Stimulated activated CD8-positive, alpha-beta memory T cell treated with anti-CD3 and anti-CD28 coated beads, Interleukin-15, amount 100 ng/mL, for 4 hours (primary cell): Measurements from ENCODE around the gene MROH7.

ENCODE experiments used
- DNase-seq, 2 donors: peaks; one replicate each; pipeline ENCODE4 v3.0.0-alpha.2; 2020; ENCODE audit warnings: low read depth in 2 of 2

MROH7 gene

GRCh38 chr1:54651608-54652007 is 10.0 kb downstream of the MROH7 start:
- DNase-seq: no peak

GRCh38 chr1:54652168-54652567 is 10.6 kb downstream of the MROH7 start:
- no peak for DNase-seq

- DNase-seq: no peak
These were observed 11.4 kb downstream of the MROH7 start for GRCh38 chr1:54653036-54653435.

- no peak for DNase-seq
These were observed 16.8 kb downstream of the MROH7 start for GRCh38 chr1:54658164-54658913.

- no peak for DNase-seq
These were observed 22.1 kb downstream of the MROH7 start for GRCh38 chr1:54663725-54664124.

- DNase-seq: no peak
These were observed 22.8 kb downstream of the MROH7 start for GRCh38 chr1:54664364-54664763.

- DNase-seq: no peak
These were observed 24.3 kb downstream of the MROH7 start for GRCh38 chr1:54665852-54666251.

GRCh38 chr1:54666333-54666732 is 24.7 kb downstream of the MROH7 start:
- DNase-seq: no peak

- no peak for DNase-seq
These were observed 26.2 kb downstream of the MROH7 start for GRCh38 chr1:54667797-54668196.

- DNase-seq: no peak
These were observed 27.0 kb downstream of the MROH7 start for GRCh38 chr1:54668567-54668966.

- peak; percentile 27 to 38 for DNase-seq
These were observed 30.5 kb downstream of the MROH7 start for GRCh38 chr1:54671985-54672608.

GRCh38 chr1:54678776-54679643 is 37.4 kb downstream of the MROH7 start:
- no peak for DNase-seq

GRCh38 chr1:54679706-54680105 is 38.1 kb downstream of the MROH7 start:
- no peak for DNase-seq

GRCh38 chr1:54680387-54680786 is 38.8 kb downstream of the MROH7 start:
- DNase-seq: no peak

GRCh38 chr1:54681358-54681757 is 39.8 kb downstream of the MROH7 start:
- no peak for DNase-seq

GRCh38 chr1:54683453-54683852 is 41.9 kb downstream of the MROH7 start:
- no peak for DNase-seq

GRCh38 chr1:54685335-54685905 is 43.8 kb downstream of the MROH7 start:
- DNase-seq: no peak

GRCh38 chr1:54686155-54686554 is 44.6 kb downstream of the MROH7 start:
- no peak for DNase-seq

GRCh38 chr1:54694771-54695170 is 53.2 kb downstream of the MROH7 start:
- DNase-seq: no peak

- DNase-seq: no peak
These were observed 53.6 kb downstream of the MROH7 start for GRCh38 chr1:54695221-54695620.

- no peak for DNase-seq
These were observed 54.2 kb downstream of the MROH7 start for GRCh38 chr1:54695764-54696163.

GRCh38 chr1:54696262-54696661 is 54.7 kb downstream of the MROH7 start:
- no peak for DNase-seq
